GM18499 (cell line): ENCODE measurements around the gene CFAP299.

Source experiments
- ATAC-seq: cut with Tn5 transposase; IDR thresholded peaks from one replicate; pipeline ENCODE4 v1.9.1; 2021; ENCODE audit warnings: moderate number of reproducible peaks; ENCODE audit not compliant: insufficient read depth, unreplicated experiment

The CFAP299 gene

GRCh38 chr4:80387390-80388283, 52.1 kb downstream of the CFAP299 start:
- ATAC-seq, result no peak

GRCh38 chr4:80388284-80388607, 52.7 kb downstream of the CFAP299 start:
- no peak for ATAC-seq

- ATAC-seq, result no peak
These were observed 54.6 kb downstream of the CFAP299 start for GRCh38 chr4:80390178-80390577.

GRCh38 chr4:80393246-80393969, 57.9 kb downstream of the CFAP299 start:
- peak; percentile 82 for ATAC-seq

- ATAC-seq, result no peak
These were observed 58.4 kb downstream of the CFAP299 start for GRCh38 chr4:80393970-80394250.

GRCh38 chr4:80407246-80407645, 71.7 kb downstream of the CFAP299 start:
- ATAC-seq, result no peak

- no peak for ATAC-seq
These were observed 74.3 kb downstream of the CFAP299 start for GRCh38 chr4:80409809-80410208.

- ATAC-seq, result no peak
These were observed 76.8 kb downstream of the CFAP299 start for GRCh38 chr4:80412322-80412721.

GRCh38 chr4:80413086-80413485, 77.6 kb downstream of the CFAP299 start:
- ATAC-seq, result no peak

GRCh38 chr4:80417019-80417418, 81.5 kb downstream of the CFAP299 start:
- ATAC-seq, result no peak

GRCh38 chr4:80419946-80420345, 84.4 kb downstream of the CFAP299 start:
- ATAC-seq, result no peak

- ATAC-seq, result no peak
These were observed 85.1 kb downstream of the CFAP299 start for GRCh38 chr4:80420638-80421037.

- peak; percentile 75 for ATAC-seq
These were observed 87.3 kb downstream of the CFAP299 start for GRCh38 chr4:80422727-80423404.

GRCh38 chr4:80423553-80424224, 88.2 kb downstream of the CFAP299 start:
- no peak for ATAC-seq

GRCh38 chr4:80424225-80424581, 88.7 kb downstream of the CFAP299 start:
- ATAC-seq, result no peak

GRCh38 chr4:80425124-80426100, 89.9 kb downstream of the CFAP299 start:
- ATAC-seq, result no peak

- no peak for ATAC-seq
These were observed 95.9 kb downstream of the CFAP299 start for GRCh38 chr4:80431203-80431965.

- no peak for ATAC-seq
These were observed 98.7 kb downstream of the CFAP299 start for GRCh38 chr4:80434238-80434637.

GRCh38 chr4:80438016-80438415, 102.5 kb downstream of the CFAP299 start:
- ATAC-seq, result no peak
